Activated naive CD4-positive, alpha-beta T cell treated with anti-CD3 and anti-CD28 coated beads, Interleukin-2, amount 50 U/mL, for 16 hours (primary cell): ENCODE data around the gene PCLO.
"Not testable (repeated sequence)": the region's sequence is repeated elsewhere in the genome, so short reads cannot be mapped to it uniquely, and the experiment has no call there.

Experiments
- DNase-seq: peaks from one replicate; pipeline ENCODE4 v3.0.0-alpha.2; 2020

PCLO gene

GRCh38 chr7:83130191-83130590 lies 32.5 kb downstream of the PCLO start:
- no peak for DNase-seq

DNA sequence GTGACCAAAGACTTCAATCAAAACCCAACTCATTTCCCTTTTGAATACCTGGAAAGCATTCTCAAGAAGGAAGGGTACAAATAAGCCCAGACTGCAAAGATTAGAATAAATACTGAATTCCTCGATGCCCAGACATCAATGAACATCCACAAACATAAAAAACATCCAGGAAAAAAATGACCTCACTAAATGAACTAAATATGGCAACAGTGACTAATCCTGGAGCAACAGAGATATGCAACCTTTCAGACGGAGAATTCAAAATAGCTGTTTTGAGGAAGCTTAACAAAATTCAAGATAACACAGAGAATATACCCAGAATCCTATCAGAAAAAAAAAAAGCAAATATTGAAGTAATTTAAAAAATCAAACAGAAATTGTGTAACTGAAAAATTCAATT lies 43.2 kb downstream of the PCLO start:
- DNase-seq = no peak

DNA sequence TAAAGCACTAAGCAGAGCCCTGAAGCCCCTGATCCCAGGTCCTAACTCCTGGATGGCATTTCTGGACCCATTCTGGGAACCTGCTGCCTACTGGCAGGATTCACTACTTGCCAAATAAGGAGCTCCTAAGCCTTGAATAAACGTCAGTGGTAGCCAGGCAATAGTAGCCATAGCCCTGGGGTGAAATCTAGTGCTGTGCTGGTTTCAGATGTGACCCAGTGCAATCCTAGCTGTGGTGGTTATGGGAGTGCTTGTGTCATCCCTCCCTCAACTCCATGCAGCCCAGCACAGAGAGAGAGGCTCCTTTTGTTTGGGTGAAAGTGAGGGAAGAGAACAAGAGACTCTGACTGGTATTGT lies 43.7 kb downstream of the PCLO start:
- DNase-seq = no peak

- DNase-seq = no peak
Observed at GRCh38 chr7:83118347-83119025, 44.2 kb downstream of the PCLO start.

DNA sequence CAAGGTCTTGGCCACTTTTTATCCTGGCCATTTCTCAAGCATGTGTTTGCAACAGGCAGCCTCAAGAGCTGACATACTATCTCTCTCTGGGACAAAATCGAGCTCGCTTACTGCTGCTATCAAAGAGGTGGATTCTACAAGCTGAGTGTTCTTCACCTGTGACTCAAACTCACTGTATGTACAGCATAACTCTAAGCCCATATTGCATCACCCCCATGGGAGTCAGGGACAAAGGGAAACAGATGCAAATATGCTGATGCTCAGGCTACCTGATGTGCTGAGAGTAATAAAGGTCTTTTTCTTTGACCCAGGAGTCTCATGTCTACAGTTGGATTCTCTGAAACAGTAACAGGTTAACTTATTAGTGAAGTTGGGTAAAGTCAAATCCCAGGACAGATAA lies 45.2 kb downstream of the PCLO start:
- no peak for DNase-seq

GRCh38 chr7:83111391-83111790 lies 51.3 kb downstream of the PCLO start:
- DNase-seq = no peak

GRCh38 chr7:83109352-83109751 lies 53.3 kb downstream of the PCLO start:
- DNase-seq = no peak

DNA sequence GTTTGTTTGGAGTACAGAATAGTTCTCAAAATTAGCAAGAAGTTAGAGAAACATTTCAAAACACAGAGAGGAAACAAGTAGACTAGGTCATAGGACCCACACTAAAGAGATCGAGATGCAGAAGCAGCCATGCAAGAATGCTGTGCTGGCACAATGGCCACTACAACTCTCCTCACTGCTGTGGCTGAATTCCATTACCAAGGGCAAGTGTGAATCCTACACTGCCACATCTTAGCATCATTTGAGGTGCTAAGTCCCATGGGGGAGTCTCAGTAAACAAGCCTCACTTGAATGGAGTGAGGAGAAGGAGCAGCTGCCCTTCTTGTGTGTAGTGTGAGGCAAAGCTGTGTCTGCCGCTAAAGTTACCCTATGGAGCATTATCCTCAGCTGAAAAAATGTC lies 56.7 kb downstream of the PCLO start:
- DNase-seq = no peak

- DNase-seq = no peak
Observed at GRCh38 chr7:83105063-83105462, 57.6 kb downstream of the PCLO start.

DNA sequence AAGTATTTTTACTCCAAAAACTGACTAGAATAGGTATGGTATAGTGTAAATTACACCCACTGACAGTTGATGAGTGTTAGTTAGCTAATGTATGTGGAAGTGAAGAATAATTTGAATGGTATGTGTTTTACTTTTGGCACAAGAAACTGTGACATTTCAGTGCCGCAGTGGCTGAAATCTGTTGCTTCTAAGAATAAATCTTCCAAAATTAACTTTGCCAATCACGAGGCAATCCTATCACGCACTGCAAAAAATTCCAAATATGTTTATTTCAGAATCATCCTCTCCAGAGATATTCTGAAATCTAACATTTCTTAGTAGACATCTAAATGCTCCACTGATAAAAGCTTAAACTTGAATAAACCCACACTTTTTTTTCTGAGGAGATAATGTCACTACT lies 61.2 kb downstream of the PCLO start:
- no peak for DNase-seq

DNA sequence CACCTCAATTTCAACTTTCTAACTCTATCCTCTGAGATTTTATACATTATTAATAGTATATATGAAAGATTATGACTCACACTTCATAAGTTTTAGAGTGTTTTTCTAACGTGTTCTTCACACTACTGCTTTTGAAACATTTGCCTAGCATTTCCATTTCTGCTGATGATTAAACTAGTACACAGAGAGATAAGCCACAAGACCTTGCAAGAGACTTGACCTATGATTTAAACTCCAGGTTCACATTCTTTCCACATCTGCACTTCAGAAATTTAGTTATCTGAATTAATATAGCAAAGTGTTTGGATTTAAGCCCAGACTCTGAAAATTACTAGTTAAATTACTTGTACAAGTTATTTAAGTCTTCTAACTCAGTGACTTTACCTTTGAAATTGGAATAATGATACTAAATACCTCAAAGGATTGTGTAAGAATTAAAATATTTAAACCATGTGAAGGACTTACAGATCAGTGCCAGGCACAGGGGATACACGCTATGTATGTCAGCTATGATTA lies 66.6 kb downstream of the PCLO start:
- no peak for DNase-seq

GRCh38 chr7:83085299-83085698 lies 77.4 kb downstream of the PCLO start:
- no peak for DNase-seq

DNA sequence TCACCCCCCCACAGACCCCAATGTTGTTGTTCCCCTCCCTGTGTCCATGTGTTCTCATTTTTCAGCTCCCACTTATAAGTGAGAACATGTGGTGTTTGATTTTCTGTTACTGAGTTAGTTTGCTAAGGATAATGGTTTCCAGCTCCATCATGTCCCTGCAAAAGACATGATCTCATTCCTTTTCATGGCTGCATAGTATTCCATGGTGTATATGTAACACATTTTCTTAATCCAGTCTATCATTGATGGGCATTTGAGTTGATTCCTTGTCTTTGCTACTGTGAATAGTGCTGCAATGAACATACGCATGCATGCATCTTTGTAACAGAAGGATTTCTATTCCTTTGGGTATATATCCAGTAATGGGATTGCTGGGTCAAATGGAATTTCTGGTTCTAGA lies 82.8 kb downstream of the PCLO start:
- not testable (repeated sequence) for DNase-seq

DNA sequence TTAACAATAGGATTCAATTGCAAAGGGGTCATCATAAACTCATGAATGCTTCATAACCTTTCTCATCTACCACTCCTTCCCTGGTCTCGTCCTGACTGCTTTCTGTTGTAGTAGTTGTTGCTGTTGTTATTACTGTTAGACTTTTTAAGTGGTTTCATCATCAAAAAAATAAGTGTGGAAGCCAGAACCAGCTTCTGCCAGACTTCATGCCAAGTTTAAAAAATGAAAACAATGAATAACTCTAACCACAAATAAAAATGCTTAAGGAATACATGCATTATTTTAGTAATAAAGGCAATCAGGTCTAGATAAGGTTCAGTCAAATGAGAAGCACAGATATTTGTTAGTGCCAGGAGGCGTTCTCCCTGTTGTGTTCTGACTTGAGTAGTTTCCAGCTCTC lies 85.4 kb downstream of the PCLO start:
- no peak for DNase-seq

DNA sequence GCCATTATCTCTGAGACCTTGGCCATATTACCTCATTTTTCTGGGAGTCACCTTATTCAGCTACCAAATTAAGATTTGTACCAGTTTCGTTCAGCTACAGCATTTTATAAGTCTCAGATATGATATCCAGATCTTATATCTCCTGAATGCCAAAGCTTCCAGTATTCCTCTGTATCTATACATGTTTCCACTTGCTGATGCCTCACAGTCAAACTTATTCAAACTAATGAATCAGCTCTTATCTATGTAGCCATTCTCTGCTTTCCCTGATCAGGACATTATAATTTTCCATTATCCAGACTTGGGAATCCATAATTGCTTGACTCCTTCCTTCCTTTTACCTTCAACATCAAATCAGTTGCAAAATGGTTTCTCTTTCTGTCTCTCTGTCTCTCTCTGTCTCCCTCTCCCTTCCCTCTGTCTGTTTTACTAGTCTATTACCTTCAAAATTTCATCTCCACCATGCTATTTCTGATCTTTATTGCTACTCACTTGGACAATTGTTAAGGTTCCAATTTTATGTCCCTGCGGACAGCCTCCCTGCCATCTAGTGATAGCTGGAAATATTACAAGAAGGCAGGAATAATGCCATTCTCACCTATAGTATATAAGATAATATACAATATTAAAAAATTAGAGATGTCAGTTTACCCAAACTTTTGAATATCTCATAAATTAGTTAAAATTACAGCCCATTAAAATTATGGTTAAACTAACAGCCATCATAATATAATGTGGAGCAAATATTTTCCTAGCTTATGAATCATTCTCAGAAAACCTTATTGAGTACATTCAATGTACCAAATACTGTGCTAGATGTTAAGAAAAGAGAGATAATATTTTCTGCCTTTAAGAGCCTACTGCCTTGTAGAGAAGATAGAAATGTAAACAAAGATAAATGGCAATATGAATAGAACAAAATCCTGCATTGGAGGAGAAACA lies 89.8 kb downstream of the PCLO start:
- DNase-seq = no peak

GRCh38 chr7:83065714-83066113 lies 97.0 kb downstream of the PCLO start:
- no peak for DNase-seq

- DNase-seq = no peak
Observed at GRCh38 chr7:83060218-83060617, 102.5 kb downstream of the PCLO start.

- DNase-seq = no peak
Observed at GRCh38 chr7:83058667-83059066, 104.0 kb downstream of the PCLO start.

- DNase-seq = no peak
Observed at GRCh38 chr7:83055197-83055596, 107.5 kb downstream of the PCLO start.

- DNase-seq = no peak
Observed at GRCh38 chr7:83054472-83054871, 108.2 kb downstream of the PCLO start.

DNA sequence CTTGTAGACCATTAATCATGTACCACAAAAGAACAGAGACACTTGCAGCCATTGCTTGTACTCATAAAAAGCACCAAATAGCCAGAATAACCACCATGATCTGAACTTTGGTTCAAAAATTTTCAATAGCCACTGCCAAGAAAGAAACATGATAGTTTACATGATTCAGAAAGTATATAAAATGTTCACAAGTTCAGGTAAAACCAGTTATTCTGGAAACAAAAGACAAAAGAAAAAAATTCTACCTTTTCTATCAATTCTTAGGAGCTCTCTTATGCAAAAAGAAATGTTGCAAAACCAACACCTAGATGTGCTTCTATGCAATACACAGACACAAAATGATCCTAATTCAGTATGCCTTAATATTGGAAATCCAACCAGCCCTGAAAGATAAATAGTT lies 108.7 kb downstream of the PCLO start:
- no peak for DNase-seq

DNA sequence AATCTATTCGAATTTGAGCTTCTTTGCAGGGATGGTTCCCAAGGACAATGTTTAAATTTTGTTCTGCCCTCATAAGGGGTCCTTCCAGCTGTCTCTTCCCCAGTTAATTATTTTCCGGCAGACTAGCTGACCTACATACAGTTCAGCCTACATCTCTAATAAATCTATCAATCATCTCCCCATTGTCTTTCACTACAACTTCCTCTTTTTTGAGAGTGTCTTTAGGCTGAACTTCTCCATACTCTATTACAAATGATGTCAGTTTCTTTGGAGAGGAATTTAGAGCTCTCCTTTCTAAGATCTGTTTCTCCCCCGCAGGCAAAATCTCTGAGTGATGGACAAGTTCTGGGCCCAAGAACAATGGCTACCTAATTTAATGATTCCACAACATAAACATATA lies 122.2 kb downstream of the PCLO start:
- DNase-seq = no peak

DNA sequence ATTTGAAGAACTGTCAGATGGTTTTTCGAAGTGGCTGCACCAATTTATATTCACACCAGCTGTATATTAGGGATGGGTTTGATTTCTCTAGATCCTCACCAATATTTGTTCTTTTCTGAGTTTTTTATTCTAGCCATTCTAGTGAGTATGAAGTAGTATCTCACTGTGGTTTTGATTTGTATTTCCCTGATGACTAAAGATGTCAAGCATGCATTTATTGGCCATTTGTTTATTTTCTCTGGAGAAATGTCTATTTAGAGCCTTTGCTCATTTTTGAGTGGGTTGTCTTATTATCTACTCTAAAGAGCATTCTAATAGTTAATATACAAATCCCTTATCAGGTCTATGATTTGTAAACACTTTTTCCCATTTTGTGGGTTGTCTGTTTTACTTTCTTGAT lies 123.9 kb downstream of the PCLO start:
- no peak for DNase-seq

DNA sequence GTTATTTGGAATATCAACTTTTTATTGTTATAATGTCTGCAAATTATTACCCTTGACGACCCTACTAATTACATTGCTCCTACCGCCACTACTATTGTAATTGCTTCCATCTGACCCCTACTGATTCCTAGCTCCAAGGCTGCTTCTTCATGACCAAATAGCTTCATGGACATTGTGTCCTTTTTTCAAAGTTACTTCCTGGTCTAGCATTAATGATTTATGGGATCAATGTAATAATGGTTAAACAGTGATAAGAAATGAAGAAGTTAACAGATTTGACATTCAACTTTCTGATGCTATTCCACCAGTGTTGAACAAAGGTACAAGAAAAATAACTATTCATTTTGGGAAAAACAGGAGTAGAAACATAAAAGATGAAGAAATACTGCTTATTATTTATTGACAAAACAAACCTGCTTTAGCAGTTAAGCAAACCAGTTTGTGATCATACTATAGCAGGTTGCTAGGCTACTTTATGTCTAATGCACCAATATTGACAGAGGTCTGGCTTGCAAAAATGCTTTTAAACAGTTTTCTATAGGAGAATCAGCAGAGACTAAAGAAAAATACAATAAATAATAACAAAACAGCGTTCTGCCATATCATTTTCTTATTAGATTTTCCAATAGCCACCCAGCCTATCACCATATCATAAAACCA lies 125.8 kb downstream of the PCLO start:
- DNase-seq = no peak
